Measurements from ENCODE around the gene SLC31A1. TPM values are rescaled to one million over a fixed set of nuclear protein-coding genes. Genes with fewer than 3 reads are reported as not detected.

Gene SLC31A1
- polyA plus RNA-seq, 1 donor (not counting 4 experiments of a cell fraction or from before 2014, with no cell fraction given) = 20.3 TPM

GRCh38 chr9:113205432-113205831, 15.9 kb upstream of the SLC31A1 start:
- no peak for FAIRE-seq
- dilution Hi-C loops (cut with MboI; ENCODE audit: extremely low pct_ligation_motif_present, low sequenced_read_pairs) = no loop called here
- no peak overlapping the region for H3K4me2 ChIP-seq (ENCODE audit: control insufficient read depth, extremely low read depth, insufficient read depth, low read depth, low read length)
- no peak overlapping the region for H3K9ac ChIP-seq (ENCODE audit: control insufficient read depth, extremely low read depth, insufficient read depth, low read length)
- H3K4me3 ChIP-seq (ENCODE audit: control insufficient read depth in 2 of 3, extremely low read depth in 1 of 3, insufficient read depth in 2 of 3, low read depth in 1 of 3, low read length in 3 of 3) = no peak overlapping the region
- H3K36me3 ChIP-seq (ENCODE audit: control insufficient read depth in 2 of 2, extremely low read depth in 1 of 2, insufficient read depth in 2 of 2, low read length in 2 of 2) = peaks cover 15 to 16% of the 10 kb centered on the region in 2 experiments
- no peak overlapping the region for H2AFZ ChIP-seq (ENCODE audit: control insufficient read depth, low read length)
- H3K79me2 ChIP-seq (ENCODE audit: control insufficient read depth, insufficient read depth, low read length) = no peaks in the 10 kb centered on the region
- H3K9me1 ChIP-seq (ENCODE audit: control insufficient read depth, extremely low read depth, insufficient read depth, low read length) = no peaks in the 10 kb centered on the region
- TF ChIP-seq, protein P1, sequence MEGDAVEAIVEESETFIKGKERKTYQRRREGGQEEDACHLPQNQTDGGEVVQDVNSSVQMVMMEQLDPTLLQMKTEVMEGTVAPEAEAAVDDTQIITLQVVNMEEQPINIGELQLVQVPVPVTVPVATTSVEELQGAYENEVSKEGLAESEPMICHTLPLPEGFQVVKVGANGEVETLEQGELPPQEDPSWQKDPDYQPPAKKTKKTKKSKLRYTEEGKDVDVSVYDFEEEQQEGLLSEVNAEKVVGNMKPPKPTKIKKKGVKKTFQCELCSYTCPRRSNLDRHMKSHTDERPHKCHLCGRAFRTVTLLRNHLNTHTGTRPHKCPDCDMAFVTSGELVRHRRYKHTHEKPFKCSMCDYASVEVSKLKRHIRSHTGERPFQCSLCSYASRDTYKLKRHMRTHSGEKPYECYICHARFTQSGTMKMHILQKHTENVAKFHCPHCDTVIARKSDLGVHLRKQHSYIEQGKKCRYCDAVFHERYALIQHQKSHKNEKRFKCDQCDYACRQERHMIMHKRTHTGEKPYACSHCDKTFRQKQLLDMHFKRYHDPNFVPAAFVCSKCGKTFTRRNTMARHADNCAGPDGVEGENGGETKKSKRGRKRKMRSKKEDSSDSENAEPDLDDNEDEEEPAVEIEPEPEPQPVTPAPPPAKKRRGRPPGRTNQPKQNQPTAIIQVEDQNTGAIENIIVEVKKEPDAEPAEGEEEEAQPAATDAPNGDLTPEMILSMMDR (optimal IDR thresholded peaks at IDR 0.05 in 1 of 3, IDR thresholded peaks at IDR 0.05 in 1 of 3, conservative IDR thresholded peaks at IDR 0.05 in 1 of 3; ENCODE audit: extremely low read depth in 1 of 3, insufficient read depth in 2 of 3, low read length in 3 of 3) = no peak
- no peak for TF ChIP-seq EZH2 (IDR thresholded peaks at IDR 0.05; ENCODE audit: low read length)
- H3K27me3 ChIP-seq (ENCODE audit: control insufficient read depth, extremely low read depth, insufficient read depth, low read length) = no peaks in the 10 kb centered on the region
- H3K9me3 ChIP-seq (ENCODE audit: control insufficient read depth, low read depth, low read length) = no peaks in the 10 kb centered on the region
- no peak overlapping the region for H3K27ac ChIP-seq (ENCODE audit: control insufficient read depth, insufficient read depth, low read length)
- no peaks in the 10 kb centered on the region for H3K4me1 ChIP-seq (ENCODE audit: control insufficient read depth, extremely low read depth, insufficient read depth, low read length)
- no peak for DNase-seq (ENCODE audit: low read depth, low spot score)
- no peaks in the 10 kb centered on the region for H4K20me1 ChIP-seq (ENCODE audit: control insufficient read depth, extremely low read depth, insufficient read depth, low read length)

GRCh38 chr9:113205861-113206260, 15.5 kb upstream of the SLC31A1 start:
- no peaks in the 10 kb centered on the region for H3K9me3 ChIP-seq (ENCODE audit: control insufficient read depth, low read depth, low read length)
- H3K27me3 ChIP-seq (ENCODE audit: control insufficient read depth, extremely low read depth, insufficient read depth, low read length) = no peaks in the 10 kb centered on the region
- H3K4me1 ChIP-seq (ENCODE audit: control insufficient read depth, extremely low read depth, insufficient read depth, low read length) = no peaks in the 10 kb centered on the region
- no peak overlapping the region for H3K27ac ChIP-seq (ENCODE audit: control insufficient read depth, insufficient read depth, low read length)
- H3K36me3 ChIP-seq (ENCODE audit: control insufficient read depth in 2 of 2, extremely low read depth in 1 of 2, insufficient read depth in 2 of 2, low read length in 2 of 2) = peaks cover 15 to 16% of the 10 kb centered on the region in 2 experiments
- H2AFZ ChIP-seq (ENCODE audit: control insufficient read depth, low read length) = no peak overlapping the region
- no peak overlapping the region for H3K9ac ChIP-seq (ENCODE audit: control insufficient read depth, extremely low read depth, insufficient read depth, low read length)
- dilution Hi-C loops (cut with MboI; ENCODE audit: extremely low pct_ligation_motif_present, low sequenced_read_pairs) = no loop called here
- H4K20me1 ChIP-seq (ENCODE audit: control insufficient read depth, extremely low read depth, insufficient read depth, low read length) = no peaks in the 10 kb centered on the region
- DNase-seq (ENCODE audit: low read depth, low spot score) = no peak
- FAIRE-seq = no peak
- TF ChIP-seq, protein P1 (optimal IDR thresholded peaks at IDR 0.05 in 1 of 3, IDR thresholded peaks at IDR 0.05 in 1 of 3, conservative IDR thresholded peaks at IDR 0.05 in 1 of 3; ENCODE audit: extremely low read depth in 1 of 3, insufficient read depth in 2 of 3, low read length in 3 of 3) = no peak
- TF ChIP-seq EZH2 (IDR thresholded peaks at IDR 0.05; ENCODE audit: low read length) = no peak
- H3K4me3 ChIP-seq (ENCODE audit: control insufficient read depth in 2 of 3, extremely low read depth in 1 of 3, insufficient read depth in 2 of 3, low read depth in 1 of 3, low read length in 3 of 3) = no peak overlapping the region
- H3K4me2 ChIP-seq (ENCODE audit: control insufficient read depth, extremely low read depth, insufficient read depth, low read depth, low read length) = no peak overlapping the region
- no peaks in the 10 kb centered on the region for H3K79me2 ChIP-seq (ENCODE audit: control insufficient read depth, insufficient read depth, low read length)
- H3K9me1 ChIP-seq (ENCODE audit: control insufficient read depth, extremely low read depth, insufficient read depth, low read length) = no peaks in the 10 kb centered on the region

All from keratinocyte (primary cell).